Hepatic stellate cell (primary cell): ENCODE data around the gene CLPTM1L.
"Not testable (repeated sequence)": the region's sequence is repeated elsewhere in the genome, so short reads cannot be mapped to it uniquely, and the experiment has no call there.

Experiments used
- DNase-seq: peaks from one replicate; pipeline ENCODE4 v3.0.0; 2011; ENCODE audit warnings: low spot score

CLPTM1L gene

DNA sequence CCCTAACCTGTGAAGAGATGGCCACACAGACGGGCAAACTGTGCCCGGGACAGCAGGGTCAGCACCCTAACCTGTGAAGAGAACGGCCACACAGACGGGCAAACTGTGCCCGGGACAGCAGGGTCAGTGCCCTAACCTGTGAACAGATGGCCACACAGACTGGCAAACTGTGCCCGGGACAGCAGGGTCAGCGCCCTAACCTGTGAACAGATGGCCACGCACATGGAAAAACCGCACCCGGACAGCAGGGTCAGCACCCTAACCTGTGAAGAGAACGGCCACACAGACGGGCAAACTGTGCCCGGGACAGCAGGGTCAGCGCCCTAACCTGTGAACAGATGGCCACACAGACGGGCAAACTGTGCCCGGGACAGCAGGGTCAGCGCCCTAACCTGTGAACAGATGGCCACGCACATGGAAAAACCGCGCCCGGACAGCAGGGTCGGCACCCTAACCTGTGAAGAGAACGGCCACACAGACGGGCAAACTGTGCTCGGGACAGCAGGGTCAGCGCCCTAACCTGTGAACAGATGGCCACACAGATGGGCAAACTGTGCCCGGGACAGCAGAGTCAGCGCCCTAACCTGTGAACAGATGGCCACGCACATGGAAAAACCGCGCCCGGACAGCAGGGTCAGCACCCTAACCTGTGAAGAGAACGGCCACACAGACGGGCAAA is 5.6 kb downstream of the CLPTM1L start:
- DNase-seq: not testable (repeated sequence)

DNA sequence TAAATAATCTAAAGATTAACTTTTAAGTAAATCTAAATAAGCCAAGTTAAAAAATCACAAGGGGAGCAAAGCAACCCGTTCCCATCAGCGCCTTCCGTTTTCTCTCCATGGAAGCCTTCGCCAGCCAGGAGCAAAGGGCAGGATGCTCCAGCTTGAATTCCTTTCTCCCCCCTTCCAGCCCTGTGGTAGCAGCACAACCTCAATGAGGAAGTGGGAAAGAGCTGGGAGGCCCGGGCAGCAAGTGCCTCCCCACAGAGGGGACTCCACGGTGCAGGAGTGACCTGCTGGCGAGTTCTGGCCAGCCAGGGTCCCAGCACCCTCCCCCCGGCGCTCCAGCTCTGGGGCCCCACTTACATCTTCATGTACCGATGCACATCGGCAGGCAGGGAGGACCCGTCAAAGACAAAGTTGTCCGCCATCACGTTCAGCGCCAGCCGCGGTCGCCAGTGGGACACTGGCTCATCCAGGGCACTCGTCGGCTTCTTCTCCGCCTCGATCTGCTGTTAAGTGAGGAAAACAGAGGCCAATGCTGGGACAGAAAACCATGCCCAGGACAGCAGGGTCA is 6.3 kb downstream of the CLPTM1L start:
- DNase-seq: no peak

DNA sequence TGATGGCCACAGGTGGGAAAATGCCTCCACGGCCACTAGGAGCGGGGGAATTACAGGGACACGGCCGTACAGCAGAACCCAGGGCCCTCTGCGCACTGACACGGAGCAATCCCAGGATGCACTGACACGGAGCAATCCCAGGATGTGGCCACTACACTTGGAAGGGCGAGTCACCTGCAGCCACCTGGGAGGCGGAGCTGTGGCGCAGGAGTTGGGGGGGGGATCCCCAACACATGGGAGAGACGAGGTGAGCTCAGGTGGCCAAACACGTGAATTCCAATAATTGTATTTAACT is 6.8 kb downstream of the CLPTM1L start:
- no peak for DNase-seq

DNA sequence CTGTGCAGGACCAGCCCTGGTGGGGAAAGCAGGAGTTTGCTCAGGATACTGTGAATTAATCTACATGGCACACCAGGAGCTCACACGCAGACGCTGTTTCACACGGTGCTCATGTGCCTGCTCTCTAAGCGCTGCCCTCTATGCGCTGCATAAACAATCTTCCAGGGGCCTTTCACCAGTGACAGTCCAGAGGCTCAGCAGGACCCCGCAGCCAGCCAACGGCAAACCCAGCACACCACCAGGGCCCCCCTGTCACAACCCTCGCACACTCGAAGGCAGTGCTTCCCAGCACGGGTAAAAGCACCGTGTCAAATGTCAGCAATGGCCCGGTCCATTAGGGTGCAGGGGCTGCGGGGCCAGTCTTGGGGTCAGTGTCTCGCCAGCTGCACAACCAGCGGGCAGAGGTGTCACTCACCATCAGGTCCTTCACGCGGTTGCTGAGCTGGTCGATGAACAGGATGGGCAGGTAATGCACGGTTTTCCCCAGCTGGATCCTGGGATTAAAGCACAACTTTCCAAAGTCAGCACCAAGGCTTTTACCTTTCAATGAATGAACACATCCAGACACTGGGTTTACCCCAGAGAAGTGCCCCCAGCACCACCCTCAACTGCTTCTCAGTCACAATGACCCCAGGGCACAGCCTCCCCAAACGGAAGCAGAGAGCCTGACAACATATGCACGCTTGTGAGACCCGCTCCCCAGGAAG is 7.3 kb downstream of the CLPTM1L start:
- no peak for DNase-seq

DNA sequence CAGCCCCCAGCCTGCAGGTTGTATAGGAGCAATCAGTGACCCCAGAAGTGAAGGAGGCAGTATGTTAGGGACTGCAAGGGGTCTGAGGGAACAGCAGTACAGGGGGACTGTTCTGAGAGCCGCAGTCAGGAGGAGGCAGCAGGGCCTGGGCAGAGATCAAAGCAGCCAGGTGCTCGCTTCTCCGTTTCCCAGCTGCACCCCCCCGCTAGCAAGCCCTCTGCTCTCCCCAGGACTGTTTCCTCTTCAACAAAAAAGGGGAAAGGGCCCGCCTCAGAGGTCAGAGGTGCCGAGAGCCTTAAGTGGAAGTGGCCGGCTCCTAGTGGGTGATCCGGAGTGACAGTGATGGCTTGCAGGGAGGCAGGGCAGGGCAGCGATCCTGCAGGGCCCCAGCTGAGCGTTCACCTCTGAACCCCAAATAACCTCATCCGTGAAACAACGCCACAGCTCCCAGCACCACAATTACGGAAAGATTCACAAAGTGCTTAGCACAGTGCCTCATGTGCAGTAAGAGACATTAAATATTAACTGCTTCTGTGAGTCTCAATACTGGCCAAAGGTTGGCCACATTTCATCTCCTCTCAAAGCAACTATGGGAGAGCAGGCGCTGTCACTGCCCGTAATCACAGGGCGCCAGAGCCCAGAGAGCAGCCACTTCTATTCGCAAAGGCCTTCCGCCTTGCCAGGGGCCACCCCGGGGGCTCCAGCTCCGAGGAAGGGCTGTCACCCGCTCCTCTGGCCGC is 8.0 kb downstream of the CLPTM1L start:
- no peak for DNase-seq

DNA sequence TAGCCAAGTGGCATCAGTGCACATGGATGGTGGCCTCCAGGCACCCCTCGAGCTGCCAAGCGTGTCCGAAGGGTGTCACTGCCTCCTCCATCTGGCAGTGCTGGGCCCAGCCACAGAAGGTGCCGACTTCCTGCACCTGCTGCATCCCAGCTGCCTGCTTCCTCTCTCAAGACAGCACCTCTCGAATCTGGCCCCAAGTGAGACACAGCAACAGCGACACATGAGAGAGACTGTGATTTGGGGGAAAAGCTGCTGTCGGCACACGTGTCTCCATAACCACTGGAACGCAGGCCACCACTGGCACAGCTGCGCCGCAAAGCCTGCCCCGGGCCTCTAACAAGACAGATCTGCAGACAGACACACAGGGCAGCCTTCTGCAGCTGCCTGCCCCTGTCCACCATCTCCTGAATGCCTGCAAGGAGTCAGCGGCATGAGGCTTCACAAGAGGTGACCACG is 8.8 kb downstream of the CLPTM1L start:
- no peak for DNase-seq

DNA sequence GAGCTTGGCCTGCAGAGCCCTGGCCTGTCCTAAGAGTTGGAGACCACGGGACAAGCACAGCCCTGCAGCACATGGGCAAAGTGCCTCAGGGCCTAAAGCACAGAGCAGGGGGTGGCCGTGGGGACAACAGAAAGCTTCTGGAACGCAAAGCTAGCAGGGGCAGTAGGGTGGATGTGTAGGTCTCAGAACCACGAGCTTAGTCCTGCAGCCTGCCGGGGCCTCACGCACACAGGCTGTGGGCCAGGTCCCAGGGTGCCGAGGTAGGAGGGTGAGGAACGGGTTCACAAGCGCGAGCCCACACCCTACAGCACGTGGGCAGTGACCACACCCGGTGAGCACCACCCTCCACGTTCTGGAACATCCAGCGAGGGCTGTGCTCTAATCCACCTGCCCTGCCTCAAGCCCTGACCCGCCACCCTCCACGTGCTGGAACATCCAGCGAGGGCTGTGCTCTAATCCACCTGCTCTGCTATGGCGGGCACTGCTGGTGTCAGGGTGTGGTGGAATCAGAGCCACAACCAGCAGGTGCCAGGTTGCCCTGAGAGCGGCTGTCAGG is 9.3 kb downstream of the CLPTM1L start:
- DNase-seq: no peak

DNA sequence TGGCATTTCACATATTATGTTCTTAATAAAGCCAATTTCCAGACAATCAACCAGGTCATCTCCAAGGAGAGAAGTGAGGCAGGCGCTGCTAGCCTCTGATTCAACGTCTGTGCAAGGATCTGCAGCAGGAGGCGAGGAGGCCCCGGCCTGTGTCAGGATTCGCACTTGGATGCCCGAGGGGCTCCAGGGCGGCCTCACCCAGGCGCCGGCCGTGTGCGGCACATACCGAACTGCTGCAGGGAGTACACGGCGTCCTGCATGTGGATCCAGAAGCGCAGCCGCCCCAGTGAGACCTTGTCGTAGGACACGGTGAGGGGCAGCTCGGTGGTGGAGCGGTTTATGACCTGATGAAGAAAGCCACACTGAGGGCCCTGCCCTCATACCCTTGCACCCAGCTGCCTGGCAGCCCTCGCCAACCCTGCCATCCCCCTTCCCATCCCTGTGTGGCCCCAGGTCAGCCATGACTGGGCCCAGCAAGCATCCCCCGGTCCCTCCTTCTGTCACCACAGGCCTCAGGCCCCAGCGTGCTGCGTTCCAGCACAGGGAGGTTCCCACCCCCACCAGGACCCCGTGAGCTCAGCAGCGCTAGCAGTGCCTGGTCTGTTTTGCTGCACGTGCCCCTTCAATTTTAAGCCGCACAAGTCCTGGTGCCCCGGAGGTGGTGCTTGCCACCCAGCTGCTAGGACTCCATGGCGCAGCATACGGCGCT is 9.9 kb downstream of the CLPTM1L start:
- DNase-seq: no peak

- DNase-seq: no peak
These were observed 10.9 kb downstream of the CLPTM1L start for GRCh38 chr5:1333986-1334385.

- DNase-seq: not testable (repeated sequence)
These were observed 11.6 kb downstream of the CLPTM1L start for GRCh38 chr5:1333286-1333685.

DNA sequence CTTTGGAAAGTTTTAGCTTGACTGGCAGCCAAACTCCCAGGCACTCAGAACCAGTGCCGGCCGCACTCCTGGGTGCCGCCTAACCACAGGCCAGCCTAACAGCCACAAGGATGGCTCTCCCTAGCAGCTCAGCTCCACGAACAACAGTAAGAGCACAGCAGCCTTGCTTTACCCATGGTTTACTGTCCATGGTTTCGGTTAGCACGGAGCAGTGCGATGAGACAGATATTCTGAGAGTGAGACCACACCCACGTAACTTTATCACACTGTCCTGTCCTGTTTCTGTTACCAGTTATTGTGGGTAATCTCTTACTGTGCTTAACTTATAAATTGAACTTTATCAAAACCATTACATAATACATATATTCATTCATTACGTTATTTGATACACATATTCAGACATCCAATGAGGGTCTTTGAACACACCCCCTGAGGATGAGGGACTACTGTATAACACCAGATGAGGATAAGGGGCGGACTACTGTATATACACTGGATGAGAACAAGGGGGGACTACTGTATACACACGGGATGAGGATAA is 12.4 kb downstream of the CLPTM1L start:
- DNase-seq: no peak

GRCh38 chr5:1331861-1332405 is 13.0 kb downstream of the CLPTM1L start:
- no peak for DNase-seq

DNA sequence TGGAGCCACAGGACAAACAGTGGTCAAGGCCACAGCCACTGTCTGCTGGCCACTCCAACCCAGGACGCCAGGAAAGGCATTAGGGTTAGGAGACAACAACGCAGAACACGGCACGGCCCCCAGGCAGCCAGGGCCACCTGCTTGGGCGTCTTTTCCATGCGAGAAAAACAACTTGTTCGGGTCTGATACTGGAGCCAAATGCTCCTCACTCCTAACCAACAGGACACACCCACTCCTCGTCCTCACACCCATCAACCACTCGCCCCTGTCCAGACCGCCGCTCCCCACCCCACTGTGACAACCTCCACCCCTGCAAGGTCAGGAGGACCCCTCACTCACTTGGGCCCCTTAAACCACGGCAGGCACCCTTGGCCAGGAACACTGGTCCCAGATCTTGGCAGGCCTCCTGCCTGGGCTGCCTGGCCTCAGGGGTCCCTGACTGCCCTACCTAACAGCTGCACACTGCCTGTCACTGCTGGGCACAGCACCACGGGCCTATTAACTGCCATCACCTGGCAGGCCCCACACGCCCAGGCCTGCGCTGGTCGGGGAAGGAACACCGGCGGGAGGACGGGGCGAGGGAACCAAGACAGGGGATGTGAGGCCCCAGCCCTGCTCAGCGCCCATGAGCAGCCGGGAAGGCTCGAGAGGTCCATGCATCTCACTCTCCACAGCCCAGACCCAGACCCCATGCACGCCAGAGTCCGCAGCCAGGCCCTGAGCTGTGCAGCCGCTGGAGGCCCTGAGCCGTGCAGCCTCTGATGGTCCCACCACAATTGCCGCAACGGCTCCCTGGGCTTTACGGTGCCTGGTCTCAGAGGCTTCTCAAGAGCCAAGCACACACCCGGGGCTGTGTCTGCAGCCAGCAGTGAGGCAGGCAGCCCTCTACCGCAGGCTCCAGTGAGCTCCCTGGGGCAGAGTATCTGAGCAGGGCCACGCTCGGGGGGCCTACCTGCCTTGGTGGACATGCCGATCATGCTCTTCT is 13.8 kb downstream of the CLPTM1L start:
- no peak for DNase-seq

GRCh38 chr5:1330146-1330846 is 14.6 kb downstream of the CLPTM1L start:
- no peak for DNase-seq

- DNase-seq: no peak
These were observed 15.8 kb downstream of the CLPTM1L start for GRCh38 chr5:1329111-1329579.

DNA sequence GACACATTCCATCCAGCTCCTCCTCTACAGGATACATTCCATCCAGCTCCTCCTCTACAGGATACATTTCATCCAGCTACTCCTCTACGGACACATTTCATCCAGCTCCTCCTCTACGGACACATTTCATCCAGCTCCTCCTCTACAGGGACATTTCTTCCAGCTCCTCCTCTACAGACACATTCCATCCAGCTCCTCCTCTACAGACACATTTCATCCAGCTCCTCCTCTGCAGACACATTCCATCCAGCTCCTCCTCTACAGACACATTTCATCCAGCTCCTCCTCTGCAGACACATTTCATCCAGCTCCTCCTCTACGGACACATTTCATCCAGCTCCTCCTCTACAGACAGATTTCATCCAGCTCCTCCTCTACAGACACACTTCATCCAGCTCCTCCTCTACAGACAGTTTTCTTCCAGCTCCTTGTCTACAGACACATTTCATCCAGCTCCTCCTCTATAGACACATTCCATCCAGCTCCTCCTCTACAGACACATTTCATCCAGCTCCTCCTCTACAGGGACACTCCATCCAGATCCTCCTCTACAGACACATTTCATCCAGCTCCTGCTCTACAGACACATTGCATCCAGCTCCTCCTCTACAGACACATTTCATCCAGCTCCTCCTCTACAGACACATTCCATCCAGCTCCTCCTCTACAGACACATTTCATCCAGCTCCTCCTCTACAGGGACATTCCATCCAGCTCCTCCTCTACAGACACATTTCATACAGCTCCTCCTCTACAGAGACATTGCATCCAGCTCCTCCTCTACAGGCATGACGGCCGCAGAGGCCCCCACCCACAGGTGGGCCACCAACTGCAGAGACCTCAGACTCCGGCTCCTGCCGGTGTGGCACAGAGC is 16.4 kb downstream of the CLPTM1L start:
- not testable (repeated sequence) for DNase-seq

DNA sequence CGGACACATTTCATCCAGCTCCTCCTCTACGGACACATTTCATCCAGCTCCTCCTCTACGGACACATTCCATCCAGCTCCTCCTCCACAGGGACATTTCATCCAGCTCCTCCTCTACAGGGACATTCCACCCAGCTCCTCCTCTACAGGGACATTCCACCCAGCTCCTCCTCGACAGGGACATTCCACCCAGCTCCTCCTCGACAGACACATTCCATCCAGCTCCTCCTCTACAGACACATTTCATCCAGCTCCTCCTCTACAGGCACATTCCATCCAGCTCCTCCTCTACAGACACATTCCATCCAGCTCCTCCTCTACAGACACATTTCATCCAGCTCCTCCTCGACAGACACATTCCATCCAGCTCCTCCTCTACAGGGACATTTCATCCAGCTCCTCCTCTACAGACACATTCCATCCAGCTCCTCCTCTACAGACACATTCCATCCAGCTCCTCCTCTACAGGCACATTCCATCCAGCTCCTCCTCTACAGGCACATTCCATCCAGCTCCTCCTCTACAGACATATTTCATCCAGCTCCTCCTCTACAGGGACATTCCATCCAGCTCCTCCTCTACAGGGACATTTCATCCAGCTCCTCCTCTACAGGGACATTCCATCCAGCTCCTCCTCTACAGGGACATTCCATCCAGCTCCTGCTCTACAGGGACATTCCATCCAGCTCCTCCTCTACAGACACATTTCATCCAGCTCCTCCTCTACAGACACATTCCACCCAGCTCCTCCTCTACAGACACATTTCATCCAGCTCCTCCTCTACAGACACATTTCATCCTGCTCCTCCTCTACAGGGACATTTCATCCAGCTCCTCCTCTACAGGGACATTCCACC is 17.8 kb downstream of the CLPTM1L start:
- DNase-seq: not testable (repeated sequence)
